GM18526 (cell line): ENCODE measurements around the gene CA6.

ENCODE experiments used
- POLR2A ChIP-seq: IDR thresholded peaks from 3 replicates; pipeline ENCODE4 v1.6.1; 2011; ENCODE audit not compliant: insufficient read length; ENCODE audit errors: extremely low read depth

The CA6 gene

DNA sequence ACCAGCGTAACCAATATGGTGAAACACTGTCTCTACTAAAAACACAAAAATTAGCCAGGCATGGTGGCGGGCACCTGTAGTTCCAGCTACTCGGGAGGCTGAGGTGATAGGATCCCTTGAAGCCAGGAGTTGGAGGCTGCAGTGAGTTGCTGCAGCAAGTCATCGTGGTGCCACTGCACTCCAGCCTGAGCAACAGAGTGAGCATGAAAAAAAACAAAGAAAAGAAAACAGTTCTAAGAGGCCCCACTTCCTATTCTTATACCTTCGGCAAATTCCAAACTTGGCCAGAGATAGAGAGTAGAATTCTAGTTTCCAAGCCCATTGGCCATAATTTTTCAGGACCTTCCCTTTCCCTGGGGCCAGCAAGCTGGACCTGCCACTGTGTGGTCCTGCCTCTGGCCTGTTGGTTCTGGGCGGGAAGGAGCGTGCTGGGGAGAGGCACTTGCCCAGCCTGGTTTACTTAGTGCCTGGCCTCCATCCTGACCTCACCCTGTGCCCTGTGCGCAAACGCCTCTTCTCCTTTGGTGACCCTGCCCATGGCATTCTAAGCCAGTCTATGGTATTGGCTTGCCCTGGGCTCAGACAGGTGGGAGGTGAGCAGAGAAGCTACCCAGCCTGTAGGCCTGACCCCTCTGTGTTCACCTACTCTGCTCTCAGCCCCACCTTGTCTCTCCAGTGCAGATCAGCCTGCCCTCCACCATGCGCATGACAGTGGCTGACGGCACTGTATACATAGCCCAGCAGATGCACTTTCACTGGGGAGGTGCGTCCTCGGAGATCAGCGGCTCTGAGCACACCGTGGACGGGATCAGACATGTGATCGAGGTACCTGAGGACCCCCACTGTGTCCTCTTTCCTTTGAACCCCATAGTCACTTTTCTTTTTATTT lies 11.0 kb downstream of the CA6 start:
- TF ChIP-seq POLR2A = no peak

- no peak for TF ChIP-seq POLR2A
These were observed 17.3 kb downstream of the CA6 start for GRCh38 chr1:8962812-8963530.

- no peak for TF ChIP-seq POLR2A
These were observed 18.3 kb downstream of the CA6 start for GRCh38 chr1:8963963-8964362.

- no peak for TF ChIP-seq POLR2A
These were observed 19.6 kb downstream of the CA6 start for GRCh38 chr1:8965121-8965820.

GRCh38 chr1:8966606-8967005 lies 20.9 kb downstream of the CA6 start:
- TF ChIP-seq POLR2A = no peak

- TF ChIP-seq POLR2A = no peak
These were observed 24.3 kb downstream of the CA6 start for GRCh38 chr1:8969937-8970336.

- no peak for TF ChIP-seq POLR2A
These were observed 25.2 kb downstream of the CA6 start for GRCh38 chr1:8970870-8971337.

DNA sequence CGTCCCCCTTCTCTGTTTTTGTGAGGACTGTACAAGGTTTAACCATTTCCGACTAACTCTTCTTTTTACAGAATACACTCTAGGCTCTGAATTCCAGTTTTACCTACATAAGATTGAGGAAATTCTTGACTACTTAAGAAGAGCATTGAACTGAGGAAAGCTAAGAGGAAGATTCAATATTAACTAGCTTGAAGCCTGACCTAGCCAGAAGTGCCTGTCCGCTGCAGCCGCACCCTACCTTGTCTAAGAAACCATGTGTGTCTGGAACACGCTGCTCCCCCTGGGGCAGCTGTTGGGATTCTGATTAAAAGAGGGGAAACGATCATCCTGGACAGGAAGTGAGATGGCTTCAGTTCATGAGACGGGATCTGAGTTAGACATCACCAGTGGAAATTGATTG lies 28.9 kb downstream of the CA6 start:
- no peak for TF ChIP-seq POLR2A

DNA sequence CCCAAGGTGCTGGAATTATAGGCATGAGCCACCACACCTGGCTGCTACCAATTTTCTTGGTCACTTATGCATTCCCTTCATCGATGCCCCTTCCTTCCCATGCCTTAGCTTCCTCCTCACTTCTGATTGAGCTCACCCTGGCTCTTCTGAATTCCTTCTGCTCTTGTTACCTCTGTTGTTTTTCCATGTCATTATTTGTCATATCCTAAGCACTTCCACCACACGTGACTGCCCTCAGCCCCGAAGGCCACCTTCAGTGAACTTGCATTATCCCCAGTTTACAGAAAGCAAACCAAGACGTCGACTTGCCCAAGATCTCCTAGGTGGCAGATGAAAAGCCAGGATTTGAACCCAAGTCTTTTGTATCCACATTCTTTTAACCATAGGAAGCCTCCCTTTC lies 30.7 kb downstream of the CA6 start:
- TF ChIP-seq POLR2A = no peak

- no peak for TF ChIP-seq POLR2A
These were observed 31.3 kb downstream of the CA6 start for GRCh38 chr1:8976896-8977450.

DNA sequence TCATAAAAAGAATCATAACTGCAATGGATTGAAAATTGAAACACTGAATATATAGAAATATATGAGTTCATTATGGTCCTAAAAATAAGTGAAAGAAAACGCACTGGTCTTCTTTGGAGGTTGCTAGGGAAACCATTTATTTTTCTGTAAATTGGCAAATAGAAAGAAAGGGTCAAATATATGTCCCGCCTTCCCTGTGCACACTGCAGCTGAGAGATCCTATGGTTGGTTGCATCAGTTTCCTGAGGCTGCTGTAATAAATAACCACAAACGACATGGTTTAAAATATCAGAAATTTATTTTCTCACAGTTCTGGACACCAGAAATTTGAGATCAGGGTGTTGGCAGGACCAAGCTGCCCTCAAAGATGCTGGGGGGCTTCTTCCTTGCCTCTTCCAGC lies 35.0 kb downstream of the CA6 start:
- no peak for TF ChIP-seq POLR2A

- TF ChIP-seq POLR2A = no peak
These were observed 35.5 kb downstream of the CA6 start for GRCh38 chr1:8981169-8981568.

DNA sequence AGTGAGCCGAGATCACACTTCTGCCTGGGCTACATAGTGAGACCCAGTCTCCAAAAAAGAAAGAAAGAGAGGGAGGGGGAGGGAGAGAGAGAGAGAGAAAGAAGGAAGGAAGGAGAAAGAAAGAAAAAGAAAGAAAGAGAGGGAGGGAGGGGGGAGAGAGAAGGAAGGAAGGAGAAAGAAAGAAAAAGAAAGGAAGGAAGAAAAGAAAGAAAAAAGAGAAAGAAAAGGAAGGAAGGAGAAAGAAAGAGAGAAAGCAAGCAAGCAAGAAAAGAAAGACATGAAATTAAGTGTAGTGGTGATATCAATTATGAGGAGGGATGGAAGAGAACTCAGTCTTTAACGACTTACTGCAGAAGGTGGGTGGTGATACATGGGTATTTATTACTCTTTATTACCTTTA lies 38.5 kb downstream of the CA6 start:
- no peak for TF ChIP-seq POLR2A

- no peak for TF ChIP-seq POLR2A
These were observed 39.3 kb downstream of the CA6 start for GRCh38 chr1:8984990-8985389.

DNA sequence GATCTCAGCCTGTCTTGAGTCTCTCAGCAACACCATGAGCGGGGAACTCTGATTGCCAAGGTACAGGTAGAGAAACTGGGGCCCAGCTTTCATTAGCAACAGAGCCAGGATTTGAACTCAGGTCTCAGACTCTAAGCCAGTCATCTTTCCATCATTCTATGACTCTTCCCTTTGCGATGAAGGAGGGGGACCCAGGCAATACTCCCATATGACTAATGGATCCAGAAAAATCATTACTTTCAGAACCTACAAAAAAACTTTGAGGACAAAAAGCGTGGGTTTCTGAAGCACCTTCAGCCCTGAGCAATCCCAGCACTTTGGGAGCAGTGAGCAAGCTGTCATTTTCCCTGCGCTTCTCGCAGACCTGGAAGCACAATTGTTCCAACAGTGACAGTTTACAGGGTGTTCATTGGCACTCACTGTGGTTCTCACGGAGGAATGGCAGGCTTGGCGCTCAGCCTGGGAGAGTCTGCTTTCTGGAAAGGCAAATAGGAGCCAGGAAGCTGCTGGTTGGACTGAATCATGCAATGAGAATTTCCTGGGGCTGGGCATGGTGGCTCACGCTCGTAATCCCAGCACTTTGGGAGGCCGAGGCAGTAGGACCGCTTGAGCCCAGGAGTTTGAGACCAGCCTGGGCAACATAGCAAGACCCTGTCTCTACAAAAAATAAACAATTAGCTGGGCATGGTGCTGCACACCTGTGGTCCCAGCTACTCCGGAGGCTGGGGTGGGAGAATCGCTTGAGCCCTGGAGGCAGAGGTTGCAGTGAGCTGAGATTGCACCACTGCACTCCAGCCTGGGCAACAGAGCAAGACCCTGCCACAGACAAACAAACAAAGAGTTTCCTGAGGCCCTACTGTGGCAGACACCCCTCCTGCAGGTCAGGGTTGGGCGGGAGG lies 40.5 kb downstream of the CA6 start:
- TF ChIP-seq POLR2A = no peak

DNA sequence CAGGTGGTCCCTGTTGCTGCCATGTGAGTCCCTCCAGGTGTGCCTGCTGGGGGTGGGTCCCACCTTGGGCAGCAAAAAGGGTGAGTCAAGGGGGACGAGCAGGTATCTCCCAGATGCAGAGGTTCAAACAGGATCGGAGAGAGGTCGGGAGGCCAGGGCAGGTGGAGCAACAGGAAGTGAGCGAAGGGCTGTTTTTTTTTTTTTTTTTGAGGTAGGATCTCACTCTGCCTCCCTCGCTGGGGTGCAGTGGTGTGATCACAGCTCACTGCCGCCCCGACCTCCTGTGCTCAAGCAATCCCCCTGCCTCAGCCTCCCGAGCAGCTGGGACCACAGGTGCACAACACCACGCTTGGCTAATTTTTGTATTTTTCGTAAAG lies 41.1 kb downstream of the CA6 start:
- no peak for TF ChIP-seq POLR2A
